Dedifferentiated amniotic fluid mesenchymal stem cell (primary cell): Measurements from ENCODE around the gene RBM25.

Source experiments
- DNase-seq: peaks from one replicate; pipeline ENCODE4 v3.0.0-alpha.2; 2016; ENCODE audit errors: extremely low spot score

The RBM25 gene

GRCh38 chr14:73102806-73103497, 44.6 kb downstream of the RBM25 start:
- no peak for DNase-seq

GRCh38 chr14:73105050-73105449, 46.7 kb downstream of the RBM25 start:
- DNase-seq: no peak

- no peak for DNase-seq
Measured at GRCh38 chr14:73105727-73106126, 47.4 kb downstream of the RBM25 start.

GRCh38 chr14:73116079-73116665, 57.8 kb downstream of the RBM25 start:
- no peak for DNase-seq

- no peak for DNase-seq
Measured at GRCh38 chr14:73124180-73124894, 66.0 kb downstream of the RBM25 start.

GRCh38 chr14:73125169-73125588, 66.8 kb downstream of the RBM25 start:
- no peak for DNase-seq

GRCh38 chr14:73125746-73126145, 67.4 kb downstream of the RBM25 start:
- DNase-seq: no peak

GRCh38 chr14:73133795-73134194, 75.5 kb downstream of the RBM25 start:
- DNase-seq: no peak

GRCh38 chr14:73136085-73136386, 77.7 kb downstream of the RBM25 start:
- no peak for DNase-seq

GRCh38 chr14:73136387-73137225, 78.3 kb downstream of the RBM25 start, which contains the start of gene PSEN1:
PSEN1 (plus strand) TSS chr14:73136507; CDS start chr14:73148020, 11,513 bp downstream.
- DNase-seq: peak; percentile 91

- DNase-seq: no peak
Measured at GRCh38 chr14:73140811-73141323, 82.5 kb downstream of the RBM25 start.

- no peak for DNase-seq
Measured at GRCh38 chr14:73142216-73142615, 83.9 kb downstream of the RBM25 start.

- DNase-seq: no peak
Measured at GRCh38 chr14:73143003-73143402, 84.7 kb downstream of the RBM25 start.

- DNase-seq: no peak
Measured at GRCh38 chr14:73143617-73144016, 85.3 kb downstream of the RBM25 start.

- no peak for DNase-seq
Measured at GRCh38 chr14:73145371-73145770, 87.0 kb downstream of the RBM25 start.

- no peak for DNase-seq
Measured at GRCh38 chr14:73146111-73146510, 87.8 kb downstream of the RBM25 start.

GRCh38 chr14:73149753-73150152, 91.4 kb downstream of the RBM25 start:
- DNase-seq: peak; percentile 25

- no peak for DNase-seq
Measured at GRCh38 chr14:73153272-73153671, 94.9 kb downstream of the RBM25 start.

- no peak for DNase-seq
Measured at GRCh38 chr14:73162251-73162650, 103.9 kb downstream of the RBM25 start.

GRCh38 chr14:73166399-73166798, 108.1 kb downstream of the RBM25 start:
- no peak for DNase-seq

GRCh38 chr14:73167727-73168126, 109.4 kb downstream of the RBM25 start:
- DNase-seq: no peak

- no peak for DNase-seq
Measured at GRCh38 chr14:73168274-73168673, 109.9 kb downstream of the RBM25 start.
